GM21737 (cell line): ENCODE data around the gene ITGA1.
A peak's percentile ranks its signal among the peaks of the same experiment; 100 is the strongest.
"Not testable (repeated sequence)": the region's sequence is repeated elsewhere in the genome, so short reads cannot be mapped to it uniquely, and the experiment has no call there.

ENCODE experiments used
- ATAC-seq: cut with Tn5 transposase; IDR thresholded peaks from one replicate; pipeline ENCODE4 v1.9.1; 2021; ENCODE audit warnings: mild to moderate bottlenecking, moderate library complexity; ENCODE audit not compliant: unreplicated experiment

The ITGA1 gene

GRCh38 chr5:52827815-52828214 is 40.1 kb downstream of the ITGA1 start:
- ATAC-seq, result no peak

- ATAC-seq, result no peak
Measured at GRCh38 chr5:52829664-52830063, 41.9 kb downstream of the ITGA1 start.

- no peak for ATAC-seq
Measured at GRCh38 chr5:52830650-52831049, 42.9 kb downstream of the ITGA1 start.

- ATAC-seq, result no peak
Measured at GRCh38 chr5:52831786-52832511, 44.2 kb downstream of the ITGA1 start.

GRCh38 chr5:52834320-52834719 is 46.6 kb downstream of the ITGA1 start:
- ATAC-seq, result no peak

- no peak for ATAC-seq
Measured at GRCh38 chr5:52837068-52837467, 49.4 kb downstream of the ITGA1 start.

GRCh38 chr5:52837591-52838001 is 49.9 kb downstream of the ITGA1 start:
- no peak for ATAC-seq

GRCh38 chr5:52838326-52839015 is 50.8 kb downstream of the ITGA1 start:
- no peak for ATAC-seq

GRCh38 chr5:52839285-52839684 is 51.6 kb downstream of the ITGA1 start:
- no peak for ATAC-seq

GRCh38 chr5:52840277-52841050 is 52.7 kb downstream of the ITGA1 start:
- ATAC-seq, result no peak

GRCh38 chr5:52841114-52841513 is 53.4 kb downstream of the ITGA1 start:
- no peak for ATAC-seq

GRCh38 chr5:52842111-52842510 is 54.4 kb downstream of the ITGA1 start:
- no peak for ATAC-seq

- no peak for ATAC-seq
Measured at GRCh38 chr5:52844885-52845284, 57.2 kb downstream of the ITGA1 start.

GRCh38 chr5:52846182-52846842 is 58.6 kb downstream of the ITGA1 start:
- no peak for ATAC-seq

GRCh38 chr5:52848688-52849087 is 61.0 kb downstream of the ITGA1 start:
- not testable (repeated sequence) for ATAC-seq

- ATAC-seq, result no peak
Measured at GRCh38 chr5:52849544-52849943, 61.8 kb downstream of the ITGA1 start.

GRCh38 chr5:52853650-52854049 is 65.9 kb downstream of the ITGA1 start:
- ATAC-seq, result no peak

- ATAC-seq, result no peak
Measured at GRCh38 chr5:52854301-52854700, 66.6 kb downstream of the ITGA1 start.

GRCh38 chr5:52854949-52855348 is 67.2 kb downstream of the ITGA1 start:
- ATAC-seq, result no peak

- peak; percentile 68 for ATAC-seq
Measured at GRCh38 chr5:52856564-52856963, 68.8 kb downstream of the ITGA1 start.

GRCh38 chr5:52859628-52860027 is 71.9 kb downstream of the ITGA1 start:
- ATAC-seq, result no peak
